ENCODE data around the gene WDR76. TPM values are rescaled to one million over a fixed set of nuclear protein-coding genes. Genes with fewer than 3 reads are reported as not detected.

WDR76 gene
- total RNA-seq = 10 to 100 TPM in 2 of 4 donors, 1 to 10 TPM in 2; 5.1 to 12.0 (median 8.2) TPM

- Histone ChIP-seq H3K27me3 (no peaks in the 10 kb centered on the region), H3K9me3 (no peaks in the 10 kb centered on the region), H3K36me3 (no peaks in the 10 kb centered on the region), H3K4me1 (peaks cover 27 to 57% (median 51%) of the 10 kb centered on the region in 4 donors), H3K27ac (replicated peaks in 1 of 4) (peak within 1 kb of the TSS; percentile 82 to 84 (median 83)), H3K4me3 (peak within 1 kb of the TSS; percentile 51 to 66 (median 62))
- intact Hi-C loops (cut with DNase I) = no loop called here
- TF ChIP-seq POLR2A (IDR thresholded peaks at IDR 0.05; ENCODE audit: low read depth) (no peak), CTCF (IDR thresholded peaks at IDR 0.05) (no peak), EP300 (IDR thresholded peaks at IDR 0.05) (no peak), POLR2AphosphoS5 (IDR thresholded peaks at IDR 0.05) (peak; percentile 54 to 74)
- WGBS = 18% methylated on average over 14 of the region's 48 CpGs
- DNase-seq (ENCODE audit: extremely low spot score) = no peak
Measured at GRCh38 chr15:43826508-43827341, at the start of gene WDR76. TSS of gene WDR76 (plus strand) at chr15:43827002. CDS start at chr15:43827033, 31 bp downstream.

- Histone ChIP-seq H3K9me3 (no peaks in the 10 kb centered on the region), H3K4me3 (peak overlapping the region; percentile 64 to 79 (median 67)), H3K4me1 (peaks cover 9 to 27% (median 23%) of the 10 kb centered on the region in 4 donors), H3K36me3 (peaks cover 0 to 17% (median 15%) of the 10 kb centered on the region in 4 donors), H3K27me3 (no peaks in the 10 kb centered on the region), H3K27ac (replicated peaks in 1 of 4) (peak overlapping the region; percentile 84 to 94 (median 92))
- intact Hi-C loops (cut with DNase I) = no loop called here
- peak; percentile 76 to 84 (median 80) for TF ChIP-seq CTCF (IDR thresholded peaks at IDR 0.05)
- peak; percentile 59 to 67 for TF ChIP-seq POLR2AphosphoS5 (IDR thresholded peaks at IDR 0.05)
- TF ChIP-seq EP300 (IDR thresholded peaks at IDR 0.05) = no peak
- TF ChIP-seq POLR2A (IDR thresholded peaks at IDR 0.05; ENCODE audit: low read depth) = no peak
- 4% methylated on average over 20 of the region's 31 CpGs for WGBS
- peak; percentile 96 for DNase-seq (ENCODE audit: extremely low spot score)
Measured at GRCh38 chr15:43777267-43777914, 49.4 kb upstream of the WDR76 start.

- H3K9me3 ChIP-seq = no peaks in the 10 kb centered on the region
- H3K36me3 ChIP-seq = peaks cover 0 to under 1% (median 0%) of the 10 kb centered on the region in 4 donors
- TF ChIP-seq POLR2AphosphoS5 (IDR thresholded peaks at IDR 0.05) (no peak), POLR2A (IDR thresholded peaks at IDR 0.05; ENCODE audit: low read depth) (no peak), CTCF (IDR thresholded peaks at IDR 0.05) (no peak), EP300 (IDR thresholded peaks at IDR 0.05) (no peak)
- H3K27ac ChIP-seq (replicated peaks in 1 of 4) = no peak overlapping the region
- intact Hi-C loops (cut with DNase I) = no loop called here
- H3K27me3 ChIP-seq = no peaks in the 10 kb centered on the region
- H3K4me3 ChIP-seq = no peak overlapping the region
- no peak for DNase-seq (ENCODE audit: extremely low spot score)
- H3K4me1 ChIP-seq = peaks cover 9 to 27% (median 23%) of the 10 kb centered on the region in 4 donors
- 73% methylated on average over 1 of the region's 1 CpG for WGBS
Measured at GRCh38 chr15:43779016-43779415, 47.8 kb upstream of the WDR76 start.

GRCh38 chr15:43789409-43789808, 37.4 kb upstream of the WDR76 start:
- 97% methylated on average over 3 of the region's 3 CpGs for WGBS
- H3K27me3 ChIP-seq = no peaks in the 10 kb centered on the region
- TF ChIP-seq POLR2A (IDR thresholded peaks at IDR 0.05; ENCODE audit: low read depth) (no peak), EP300 (IDR thresholded peaks at IDR 0.05) (no peak), POLR2AphosphoS5 (IDR thresholded peaks at IDR 0.05) (no peak), CTCF (IDR thresholded peaks at IDR 0.05) (no peak)
- no peaks in the 10 kb centered on the region for H3K9me3 ChIP-seq
- no peak for DNase-seq (ENCODE audit: extremely low spot score)
- H3K36me3 ChIP-seq = peaks cover under 1 to 12% (median 11%) of the 10 kb centered on the region in 4 donors
- H3K27ac ChIP-seq (replicated peaks in 1 of 4) = no peak overlapping the region
- intact Hi-C loops (cut with DNase I) = no loop called here
- H3K4me3 ChIP-seq = no peak overlapping the region
- peaks cover 14 to 21% (median 18%) of the 10 kb centered on the region in 4 donors for H3K4me1 ChIP-seq

Data from esophagus muscularis mucosa (tissue), 4 donors.